GM12891 (cell line): Measurements from ENCODE around the gene SRP68.

Experiments
- PAX5 ChIP-seq: IDR thresholded peaks from 2 replicates; pipeline ENCODE4 v1.6.1; 2011; ENCODE audit warnings: low read length, moderate library complexity, mild to moderate bottlenecking; ENCODE audit not compliant: insufficient read depth, severe bottlenecking
- POLR2A ChIP-seq: IDR thresholded peaks from 2 replicates; pipeline ENCODE4 v1.6.1; 2011; ENCODE audit warnings: low read depth, low read length, control low read depth
- POLR2AphosphoS5 ChIP-seq: IDR thresholded peaks from 2 replicates; pipeline ENCODE4 v1.6.1; 2011; ENCODE audit warnings: low read depth, low read length, control low read depth
- POU2F2 ChIP-seq: IDR thresholded peaks from 2 replicates; pipeline ENCODE4 v1.6.1; 2011; ENCODE audit warnings: low read depth, mild to moderate bottlenecking, control low read depth, low read length, moderate library complexity
- SPI1 ChIP-seq: IDR thresholded peaks from 2 replicates; pipeline ENCODE4 v1.6.1; 2011; ENCODE audit warnings: low read depth, low read length, control low read depth
- TAF1 ChIP-seq: IDR thresholded peaks from 2 replicates; pipeline ENCODE4 v1.6.1; 2011; ENCODE audit warnings: low read depth, low read length, control low read depth

GRCh38 chr17:76011951-76012350 is 60.4 kb downstream of the SRP68 start:
- no peak for TF ChIP-seq POLR2AphosphoS5
- TF ChIP-seq TAF1 = no peak
- no peak for TF ChIP-seq POLR2A
- no peak for TF ChIP-seq POU2F2
- no peak for TF ChIP-seq SPI1
- no peak for TF ChIP-seq PAX5
